HepG2 (cell line): ENCODE data around the gene TEX53.

ENCODE experiments used
- FOXK1 ChIP-seq: sonication (generic); formaldehyde crosslinking; IDR thresholded peaks from 2 replicates; pipeline ENCODE4 v1.4.0; 2020; ENCODE audit warnings: low read depth, missing genetic modification reagents, borderline replicate concordance
- FOXM1 ChIP-seq: sonication (generic); formaldehyde crosslinking; IDR thresholded peaks from 2 replicates; pipeline ENCODE4 v1.5.0; 2020; ENCODE audit warnings: missing genetic modification reagents
- GABPA ChIP-seq, 2 experiments: IDR thresholded peaks; 2 replicates each; pipeline ENCODE4 v1.6.1; 2011 to 2016; ENCODE audit warnings: low read depth in 2 of 2, low read length in 1 of 2, missing biosample characterization in 1 of 2, missing genetic modification characterization in 1 of 2
- PLRG1 ChIP-seq: fragments of 450-650 bp; conservative IDR thresholded peaks from 2 replicates; pipeline ENCODE4 v1.6.1; 2016
- TF ChIP-seq, protein P1 (sequence below): sonication (generic); formaldehyde crosslinking; IDR thresholded peaks from 2 replicates; pipeline ENCODE4 v1.5.0; 2020; ENCODE audit warnings: mild to moderate bottlenecking, missing genetic modification reagents, moderate library complexity
- TF ChIP-seq, protein P2 (sequence below): sonication (generic); formaldehyde crosslinking; IDR thresholded peaks from 2 replicates; pipeline ENCODE4 v1.4.0; 2020; ENCODE audit warnings: low read depth, mild to moderate bottlenecking, missing genetic modification reagents

DNA sequence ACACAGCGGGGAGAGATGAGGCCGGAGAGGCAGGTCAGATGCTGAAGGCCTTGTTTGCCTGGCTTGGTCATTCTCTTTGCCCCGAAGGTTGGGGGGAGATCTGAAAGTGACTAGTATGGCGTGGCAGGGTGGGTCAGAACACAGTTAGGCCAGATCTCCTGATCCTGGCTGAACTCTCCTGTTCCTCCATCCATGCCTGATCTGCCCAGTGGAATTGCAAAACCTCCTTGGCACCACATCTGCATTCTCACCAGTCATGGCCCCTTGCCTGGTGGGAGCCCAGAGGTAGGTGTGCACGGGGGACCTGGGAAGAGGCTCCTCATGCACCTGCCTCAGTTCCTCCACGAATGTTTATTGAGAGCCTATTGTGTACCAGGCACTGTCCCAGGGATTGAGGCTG is 23.2 kb downstream of the TEX53 start:
- TF ChIP-seq, protein P1, sequence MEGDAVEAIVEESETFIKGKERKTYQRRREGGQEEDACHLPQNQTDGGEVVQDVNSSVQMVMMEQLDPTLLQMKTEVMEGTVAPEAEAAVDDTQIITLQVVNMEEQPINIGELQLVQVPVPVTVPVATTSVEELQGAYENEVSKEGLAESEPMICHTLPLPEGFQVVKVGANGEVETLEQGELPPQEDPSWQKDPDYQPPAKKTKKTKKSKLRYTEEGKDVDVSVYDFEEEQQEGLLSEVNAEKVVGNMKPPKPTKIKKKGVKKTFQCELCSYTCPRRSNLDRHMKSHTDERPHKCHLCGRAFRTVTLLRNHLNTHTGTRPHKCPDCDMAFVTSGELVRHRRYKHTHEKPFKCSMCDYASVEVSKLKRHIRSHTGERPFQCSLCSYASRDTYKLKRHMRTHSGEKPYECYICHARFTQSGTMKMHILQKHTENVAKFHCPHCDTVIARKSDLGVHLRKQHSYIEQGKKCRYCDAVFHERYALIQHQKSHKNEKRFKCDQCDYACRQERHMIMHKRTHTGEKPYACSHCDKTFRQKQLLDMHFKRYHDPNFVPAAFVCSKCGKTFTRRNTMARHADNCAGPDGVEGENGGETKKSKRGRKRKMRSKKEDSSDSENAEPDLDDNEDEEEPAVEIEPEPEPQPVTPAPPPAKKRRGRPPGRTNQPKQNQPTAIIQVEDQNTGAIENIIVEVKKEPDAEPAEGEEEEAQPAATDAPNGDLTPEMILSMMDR: no peak
- TF ChIP-seq FOXK1 (CRISPR knock-in tag) (no peak), PLRG1 (no peak), FOXM1 (CRISPR knock-in tag) (no peak), GABPA (IDR thresholded peaks at IDR 0.05; ENCODE audit: low read depth, low read length) (no peak), GABPA (CRISPR knock-in tag; IDR thresholded peaks at IDR 0.05; ENCODE audit: low read depth) (no peak)
- TF ChIP-seq, protein P2, sequence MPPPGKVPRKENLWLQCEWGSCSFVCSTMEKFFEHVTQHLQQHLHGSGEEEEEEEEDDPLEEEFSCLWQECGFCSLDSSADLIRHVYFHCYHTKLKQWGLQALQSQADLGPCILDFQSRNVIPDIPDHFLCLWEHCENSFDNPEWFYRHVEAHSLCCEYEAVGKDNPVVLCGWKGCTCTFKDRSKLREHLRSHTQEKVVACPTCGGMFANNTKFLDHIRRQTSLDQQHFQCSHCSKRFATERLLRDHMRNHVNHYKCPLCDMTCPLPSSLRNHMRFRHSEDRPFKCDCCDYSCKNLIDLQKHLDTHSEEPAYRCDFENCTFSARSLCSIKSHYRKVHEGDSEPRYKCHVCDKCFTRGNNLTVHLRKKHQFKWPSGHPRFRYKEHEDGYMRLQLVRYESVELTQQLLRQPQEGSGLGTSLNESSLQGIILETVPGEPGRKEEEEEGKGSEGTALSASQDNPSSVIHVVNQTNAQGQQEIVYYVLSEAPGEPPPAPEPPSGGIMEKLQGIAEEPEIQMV: no peak
